ENCODE results near the gene WDR45.
A peak's percentile ranks its signal among the peaks of the same experiment; 100 is the strongest.

WDR45 gene

GRCh38 chrX:49054073-49054762 lies 25.5 kb downstream of the WDR45 start:
- TF ChIP-seq CTCF (IDR thresholded peaks at IDR 0.05; ENCODE audit: low read depth, low read length, missing control alignments), result no peak
- DNase-seq (ENCODE audit: extremely low read depth, low read depth), result no peak
- H3K4me3 ChIP-seq (replicated peaks; ENCODE audit: low read depth, low read length), result peak overlapping the region; percentile 44

- TF ChIP-seq CTCF (IDR thresholded peaks at IDR 0.05; ENCODE audit: low read depth, low read length, missing control alignments), result no peak
These were observed 26.2 kb downstream of the WDR45 start for GRCh38 chrX:49053223-49054072.

GRCh38 chrX:49043987-49044281 lies 35.8 kb downstream of the WDR45 start:
- DNase-seq (ENCODE audit: extremely low read depth, low read depth), result no peak
- peak overlapping the region; percentile 31 for H3K4me3 ChIP-seq (replicated peaks; ENCODE audit: low read depth, low read length)
- no peak for TF ChIP-seq CTCF (IDR thresholded peaks at IDR 0.05; ENCODE audit: low read depth, low read length, missing control alignments)

More at GRCh38 chrX:49053223-49054072, 26.2 kb downstream of the WDR45 start:
- peak overlapping the region; percentile 44 for H3K4me3 ChIP-seq (replicated peaks; ENCODE audit: low read depth, low read length)
- DNase-seq (ENCODE audit: extremely low read depth, low read depth), result no peak

GRCh38 chrX:49043220-49043986 lies 36.3 kb downstream of the WDR45 start, which contains the start of gene TFE3:
TFE3 (minus strand) TSS chrX:49043357; CDS start chrX:49043226, 131 bp downstream.
- peak; percentile 55 for TF ChIP-seq CTCF (IDR thresholded peaks at IDR 0.05; ENCODE audit: low read depth, low read length, missing control alignments)
- peak; percentile 97 for DNase-seq (ENCODE audit: extremely low read depth, low read depth)
- H3K4me3 ChIP-seq (replicated peaks; ENCODE audit: low read depth, low read length), result peak within 1 kb of the TSS; percentile 71

GRCh38 chrX:49042581-49043219 lies 37.0 kb downstream of the WDR45 start:
- peak overlapping the region; percentile 71 for H3K4me3 ChIP-seq (replicated peaks; ENCODE audit: low read depth, low read length)
- DNase-seq (ENCODE audit: extremely low read depth, low read depth), result no peak
- no peak for TF ChIP-seq CTCF (IDR thresholded peaks at IDR 0.05; ENCODE audit: low read depth, low read length, missing control alignments)
